Nephron (organoid): ENCODE results near the gene ASPN.

ENCODE experiments used
- H3K27ac Mint-ChIP-seq, 3 experiments: 2 replicates each; pipeline ENCODE4 v1.8.0; 2020; ENCODE audit warnings: mixed read lengths in 3 of 3, mild to moderate bottlenecking in 2 of 3, moderate library complexity in 1 of 3
- H3K27me3 Mint-ChIP-seq: 2 replicates; pipeline ENCODE4 v1.8.0; 2021; ENCODE audit warnings: low read depth, mild to moderate bottlenecking, moderate library complexity, mixed read lengths
- H3K36me3 Mint-ChIP-seq: 2 replicates; pipeline ENCODE4 v1.8.0; 2020; ENCODE audit warnings: low read depth, mixed read lengths
- H3K4me1 Mint-ChIP-seq: 2 replicates; pipeline ENCODE4 v1.8.0; 2020; ENCODE audit warnings: mixed read lengths
- H3K4me3 Mint-ChIP-seq, 3 experiments: 2 replicates each; pipeline ENCODE4 v1.8.0; 2020; ENCODE audit warnings: mild to moderate bottlenecking in 3 of 3, mixed read lengths in 3 of 3, moderate library complexity in 2 of 3
- H3K9me3 Mint-ChIP-seq: 2 replicates; pipeline ENCODE4 v1.8.0; 2020; ENCODE audit warnings: mixed read lengths
- CTCF ChIP-seq, 3 experiments: fragments of 200-600 bp; sonication (generic); IDR thresholded peaks; one replicate each; pipeline ENCODE4 v1.5.0; 2021; ENCODE audit warnings: antibody characterized with exemption in 3 of 3; ENCODE audit not compliant: unreplicated experiment in 3 of 3

Gene ASPN

GRCh38 chr9:92406477-92406876, 75.8 kb downstream of the ASPN start:
- Mint-ChIP-seq H3K9me3 (peaks cover 3% of the 10 kb centered on the region), H3K4me1 (peaks cover 49% of the 10 kb centered on the region), H3K36me3 (peaks cover 5% of the 10 kb centered on the region), H3K27me3 (no peaks in the 10 kb centered on the region), H3K4me3 (peak overlapping the region in 2 of 3 experiments; percentile 47 to 59), H3K27ac (peak overlapping the region; percentile 91 to 95 (median 94))
- TF ChIP-seq CTCF (IDR thresholded peaks at IDR 0.05; ENCODE audit: unreplicated experiment in 3 of 3) = no peak
